ENCODE measurements around the gene CTNNA3.

Gene CTNNA3

GRCh38 chr10:67127441-67127840 is 568.6 kb downstream of the CTNNA3 start:
- TF ChIP-seq CTCF (IDR thresholded peaks at IDR 0.05), result no peak

GRCh38 chr10:67119651-67120050 is 576.3 kb downstream of the CTNNA3 start:
- no peak for TF ChIP-seq CTCF (IDR thresholded peaks at IDR 0.05)

GRCh38 chr10:67115972-67116371 is 580.0 kb downstream of the CTNNA3 start:
- TF ChIP-seq CTCF (IDR thresholded peaks at IDR 0.05), result no peak

GRCh38 chr10:67114945-67115344 is 581.0 kb downstream of the CTNNA3 start:
- no peak for TF ChIP-seq CTCF (IDR thresholded peaks at IDR 0.05)

- TF ChIP-seq CTCF (IDR thresholded peaks at IDR 0.05), result no peak
These were observed 583.2 kb downstream of the CTNNA3 start for GRCh38 chr10:67112765-67113164.

GRCh38 chr10:67110286-67110685 is 585.7 kb downstream of the CTNNA3 start:
- TF ChIP-seq CTCF (IDR thresholded peaks at IDR 0.05), result no peak

- TF ChIP-seq CTCF (IDR thresholded peaks at IDR 0.05), result no peak
These were observed 588.3 kb downstream of the CTNNA3 start for GRCh38 chr10:67107670-67108069.

- TF ChIP-seq CTCF (IDR thresholded peaks at IDR 0.05), result no peak
These were observed 595.0 kb downstream of the CTNNA3 start for GRCh38 chr10:67100951-67101350.

Measured in LNCAP (cell line).